GM20000 (cell line): ENCODE results near the gene CACHD1.

Experiments used
- DNase-seq: peaks from one replicate; pipeline ENCODE4 v3.0.0; 2012; ENCODE audit warnings: low spot score
- CTCF ChIP-seq: IDR thresholded peaks from 2 replicates; pipeline ENCODE4 v1.5.1; 2012; ENCODE audit warnings: mild to moderate bottlenecking, control low read depth; ENCODE audit errors: extremely low read depth, missing control alignments

The CACHD1 gene

DNA sequence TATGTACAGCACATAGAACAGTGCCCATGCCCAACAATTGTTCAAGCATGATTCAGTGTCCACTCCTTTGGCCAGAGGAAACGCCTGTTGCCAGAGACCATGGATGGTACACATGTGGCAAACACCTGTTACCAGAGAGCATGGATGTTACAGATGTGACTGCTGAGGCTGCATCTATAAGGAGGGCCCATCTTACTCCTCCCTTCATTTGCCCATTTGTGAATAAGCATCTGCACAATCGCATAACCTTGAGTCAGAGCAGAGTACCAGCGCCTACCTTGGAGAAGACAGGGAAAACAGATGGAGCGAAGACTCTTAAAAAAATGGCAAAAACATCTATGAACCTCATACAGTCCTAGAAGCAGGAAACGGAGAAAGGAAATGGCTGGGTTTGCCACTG, 36.6 kb upstream of the CACHD1 start:
- DNase-seq: no peak
- TF ChIP-seq CTCF: no peak

- no peak for TF ChIP-seq CTCF
- DNase-seq: no peak
Measured at GRCh38 chr1:64433747-64434146, 36.2 kb upstream of the CACHD1 start.

DNA sequence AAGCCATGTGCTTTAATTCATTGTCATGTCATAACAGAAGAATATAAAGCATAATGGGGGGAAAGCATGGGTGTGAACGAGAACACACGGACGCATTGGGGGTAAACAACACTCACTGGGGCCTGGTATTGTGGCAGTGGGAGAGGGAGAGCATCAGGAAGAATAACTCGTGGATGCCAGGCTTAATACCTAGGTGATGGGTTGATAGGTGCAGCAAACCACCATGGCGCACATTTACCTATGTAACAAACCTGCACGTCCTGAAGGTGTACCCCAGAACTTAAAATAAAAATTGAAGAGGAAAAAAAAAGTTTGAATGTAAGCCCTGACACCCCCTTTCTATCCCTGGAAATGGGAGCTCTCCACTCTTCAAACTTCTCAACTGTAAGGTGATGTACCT, 34.9 kb upstream of the CACHD1 start:
- DNase-seq: no peak
- no peak for TF ChIP-seq CTCF

- TF ChIP-seq CTCF: no peak
- no peak for DNase-seq
Measured at GRCh38 chr1:64437453-64437852, 32.5 kb upstream of the CACHD1 start.

DNA sequence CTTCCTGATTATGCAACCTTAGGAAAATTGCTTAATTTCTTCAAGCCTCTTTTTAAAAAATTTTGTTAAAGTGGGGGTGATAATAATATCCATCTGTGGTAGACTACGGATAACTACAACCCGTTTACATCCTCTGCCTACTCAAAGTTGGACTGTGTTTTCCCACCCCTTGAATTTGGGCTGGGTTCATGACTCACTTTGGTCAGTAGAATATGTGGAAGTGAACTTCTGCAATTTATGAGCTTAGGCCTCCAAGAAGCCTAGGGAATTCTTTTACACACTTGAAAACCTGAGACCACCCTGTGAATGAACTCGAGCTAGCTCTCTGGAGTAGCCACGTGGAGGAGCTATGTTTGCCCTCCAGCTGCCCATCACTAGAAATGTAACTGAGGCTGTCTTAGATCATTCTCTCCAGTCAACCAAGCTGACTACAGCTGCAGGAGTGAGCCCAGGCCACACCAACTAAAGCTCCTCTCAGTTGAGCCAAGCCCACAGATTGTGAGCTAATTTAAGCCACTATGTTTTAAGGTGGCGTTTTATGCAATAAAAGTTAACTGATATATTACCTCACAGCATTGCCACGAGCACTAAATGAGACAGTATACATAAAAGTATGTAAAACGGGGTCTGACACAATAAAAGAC, 29.6 kb upstream of the CACHD1 start:
- no peak for DNase-seq
- no peak for TF ChIP-seq CTCF

DNA sequence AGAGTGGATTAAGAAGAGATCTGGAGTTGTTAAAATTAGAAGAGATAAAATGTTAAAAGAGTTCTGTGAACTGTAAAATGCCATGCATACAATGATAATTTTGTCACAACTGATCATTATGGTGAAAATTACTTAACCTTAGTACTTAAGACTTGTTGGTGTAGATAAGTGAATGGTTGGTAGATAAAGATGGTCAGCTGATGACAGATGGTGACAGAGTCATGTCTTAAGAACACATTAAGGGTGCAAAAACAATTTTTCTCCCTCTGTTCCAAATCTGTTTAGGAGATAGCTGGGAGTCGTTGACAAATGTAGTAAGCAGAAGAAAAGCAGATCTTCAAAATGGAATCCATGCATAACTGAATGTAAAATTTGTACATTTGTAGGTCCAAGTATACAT, 18.5 kb upstream of the CACHD1 start:
- TF ChIP-seq CTCF: no peak
- no peak for DNase-seq

GRCh38 chr1:64453688-64454087, 16.2 kb upstream of the CACHD1 start:
- no peak for TF ChIP-seq CTCF
- no peak for DNase-seq

DNA sequence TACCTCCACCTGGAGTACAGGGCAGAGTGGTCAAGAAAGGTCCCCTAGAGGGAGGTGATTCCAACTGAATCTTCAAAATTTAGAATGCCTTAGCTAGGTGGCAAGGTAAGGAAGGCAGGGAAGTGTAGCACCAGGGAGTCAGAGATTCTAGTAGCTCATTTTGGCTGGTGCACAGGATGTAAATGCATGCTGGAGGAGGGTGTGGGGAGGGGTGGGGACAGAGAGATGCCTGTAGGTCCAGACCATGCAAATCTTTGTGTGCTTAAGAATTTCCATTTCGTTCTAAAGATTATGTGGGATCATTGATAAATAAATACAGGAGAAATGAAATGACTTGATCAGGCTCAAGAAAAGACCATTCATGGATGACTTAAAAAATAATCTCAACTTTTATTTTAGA, 11.0 kb upstream of the CACHD1 start:
- no peak for TF ChIP-seq CTCF
- no peak for DNase-seq
